A673 (cell line): ENCODE measurements around the gene IL18R1. TPM values are rescaled to one million over a fixed set of nuclear protein-coding genes. Genes with fewer than 3 reads are reported as not detected.

Source experiments
- BruUV-seq: library from RNA; stranded (reverse); fragments of 400-500 nt; replicated peaks from 2 replicates; lab custom pipeline; 2021; lab: Mats Ljungman, UMichigan
- CTCF ChIA-PET: fragments of 300-600 bp; sonication (Branson Sonifier 250); formaldehyde crosslinking; loops from one replicate; lab custom pipeline; 2022; ENCODE audit warnings: antibody characterized with exemption; lab: Charles Lee
- POLR2A ChIA-PET: fragments of 300-600 bp; sonication (Branson Sonifier 250); formaldehyde crosslinking; loops from one replicate; lab custom pipeline; 2022; ENCODE audit warnings: antibody characterized with exemption; ENCODE audit not compliant: low non-redundant PET; lab: Charles Lee
- DNase-seq: peaks from one replicate; pipeline ENCODE4 v3.0.0-alpha.2; 2015; ENCODE audit warnings: low spot score
- H3K27ac ChIP-seq: fragments of 200-600 bp; sonication (generic); 2 replicates; pipeline ENCODE4 v1.5.1; 2016; ENCODE audit warnings: mixed run types, low read depth, mild to moderate bottlenecking, mixed read lengths, antibody characterized with exemption, low read length; ENCODE audit not compliant: poor library complexity, severe bottlenecking
- H3K27me3 ChIP-seq: fragments of 200-600 bp; sonication (generic); replicated peaks from 2 replicates; pipeline ENCODE4 v1.6.1; 2017; ENCODE audit warnings: mixed run types, low read depth, mild to moderate bottlenecking, mixed read lengths, antibody characterized with exemption, low read length; ENCODE audit not compliant: insufficient read depth, poor library complexity
- H3K36me3 ChIP-seq: fragments of 200-600 bp; sonication (generic); 2 replicates; pipeline ENCODE4 v1.6.1; 2016; ENCODE audit warnings: mixed run types, mild to moderate bottlenecking, mixed read lengths, antibody characterized with exemption, low read length; ENCODE audit not compliant: insufficient read depth, poor library complexity, severe bottlenecking
- H3K4me1 ChIP-seq: fragments of 200-600 bp; sonication (generic); 2 replicates; pipeline ENCODE4 v1.6.1; 2017; ENCODE audit warnings: mixed run types, mild to moderate bottlenecking, mixed read lengths, antibody characterized with exemption, low read length; ENCODE audit not compliant: insufficient read depth, poor library complexity, severe bottlenecking
- H3K4me3 ChIP-seq: fragments of 200-600 bp; sonication (generic); 2 replicates; pipeline ENCODE4 v1.5.1; 2016; ENCODE audit warnings: low read depth, mixed run types, mild to moderate bottlenecking, mixed read lengths, low read length; ENCODE audit not compliant: poor library complexity, severe bottlenecking
- H3K9me3 ChIP-seq: fragments of 200-600 bp; sonication (generic); 2 replicates; pipeline ENCODE4 v1.6.1; 2016; ENCODE audit warnings: mixed run types, low read depth, mild to moderate bottlenecking, mixed read lengths, antibody characterized with exemption, low read length; ENCODE audit not compliant: poor library complexity, severe bottlenecking
- CTCF ChIP-seq: fragments of 300-800, 200-600 bp; sonication (generic); conservative IDR thresholded peaks from 2 replicates; pipeline ENCODE4 v1.5.1; 2017; ENCODE audit warnings: low read depth, mild to moderate bottlenecking, antibody characterized with exemption, low read length, moderate library complexity, mixed read lengths
- EZH2 ChIP-seq: fragments of 200-600 bp; sonication (generic); IDR thresholded peaks from 2 replicates; pipeline ENCODE4 v1.6.1; 2017; ENCODE audit warnings: borderline replicate concordance, low read depth, mild to moderate bottlenecking, mixed read lengths, antibody characterized with exemption, low read length; ENCODE audit not compliant: poor library complexity, severe bottlenecking
- intact Hi-C: fragments of 100-400 bp; cut with micrococcal nuclease; formaldehyde crosslinking; loops from one replicate; pipeline ENCODE4 v1.10.0; 2022; ENCODE audit not compliant: unreplicated experiment
- total RNA-seq: library from RNA; stranded (reverse); gene quantifications from 2 replicates; pipeline ENCODE4 v1.2.3, GENCODE V29; 2021

IL18R1 gene
- total RNA-seq, 1 experiment from 2014 or later, result not detected

GRCh38 chr2:102331311-102331980, 24.1 kb upstream of the IL18R1 start:
- Histone ChIP-seq H3K4me3 (no peak overlapping the region), H3K9me3 (no peaks in the 10 kb centered on the region), H3K27ac (no peak overlapping the region), H3K4me1 (no peaks in the 10 kb centered on the region), H3K36me3 (no peaks in the 10 kb centered on the region), H3K27me3 (peaks cover 4% of the 10 kb centered on the region)
- ChIA-PET CTCF (no interaction called here), POLR2A (no interaction called here)
- no TSS peak for BruUV-seq
- TF ChIP-seq EZH2, result no peak
- TF ChIP-seq CTCF, result no peak
- intact Hi-C loops, result no loop called here
- no peak for DNase-seq

GRCh38 chr2:102334486-102334885, 21.1 kb upstream of the IL18R1 start:
- intact Hi-C loops, result no loop called here
- CTCF ChIA-PET, result no interaction called here
- no peak for TF ChIP-seq CTCF
- no peak overlapping the region for H3K27ac ChIP-seq
- POLR2A ChIA-PET, result no interaction called here
- no TSS peak for BruUV-seq
- H3K4me3 ChIP-seq, result no peak overlapping the region
- peaks cover 4% of the 10 kb centered on the region for H3K27me3 ChIP-seq
- H3K36me3 ChIP-seq, result no peaks in the 10 kb centered on the region
- no peaks in the 10 kb centered on the region for H3K4me1 ChIP-seq
- no peak for DNase-seq
- H3K9me3 ChIP-seq, result no peaks in the 10 kb centered on the region

GRCh38 chr2:102335871-102336366, 19.7 kb upstream of the IL18R1 start:
- intact Hi-C loops, result no loop called here
- Histone ChIP-seq H3K36me3 (no peaks in the 10 kb centered on the region), H3K4me1 (no peaks in the 10 kb centered on the region), H3K4me3 (no peak overlapping the region), H3K27ac (no peak overlapping the region), H3K9me3 (no peaks in the 10 kb centered on the region), H3K27me3 (peaks cover 4% of the 10 kb centered on the region)
- no peak for DNase-seq
- no TSS peak for BruUV-seq
- TF ChIP-seq EZH2, result no peak
- no peak for TF ChIP-seq CTCF
- CTCF ChIA-PET, result no interaction called here
- POLR2A ChIA-PET, result interaction anchor here (0.6 kb wide), 1 partner anchor 85 kb away, joined by 4 read pairs; no protein-coding TSS in a partner anchor
